Activated CD8-positive, alpha-beta memory T cell treated with anti-CD3 and anti-CD28 coated beads, Interleukin-2, amount 10 ng/mL, durations not matched to agents 7 days and 5 days (primary cell): ENCODE data around the gene GATAD2A. TPM values are rescaled to one million over a fixed set of nuclear protein-coding genes. Genes with fewer than 3 reads are reported as not detected.
A peak's percentile ranks its signal among the peaks of the same experiment; 100 is the strongest.

Experiments used
- ATAC-seq: fragments of 150-1000 bp; cut with Tn5 transposase; one replicate; pipeline ENCODE4 v1.10.0; 2021; ENCODE audit warnings: moderate library complexity
- CTCF ChIA-PET: fragments of 350-600 bp; sonication (Branson Sonifier 250); formaldehyde crosslinking; loops from one replicate; lab custom pipeline; 2021; ENCODE audit warnings: antibody characterized with exemption; lab: Charles Lee
- DNase-seq: peaks from one replicate; pipeline ENCODE4 v3.0.0-alpha.2; 2020
- H3K27ac Mint-ChIP-seq: one replicate; pipeline ENCODE4 v1.8.0; 2021; ENCODE audit warnings: mild to moderate bottlenecking, mixed read lengths
- H3K27me3 Mint-ChIP-seq: one replicate; pipeline ENCODE4 v1.8.0; 2021; ENCODE audit warnings: mixed read lengths
- H3K36me3 Mint-ChIP-seq: one replicate; pipeline ENCODE4 v1.8.0; 2021; ENCODE audit warnings: mild to moderate bottlenecking, mixed read lengths
- H3K4me1 Mint-ChIP-seq: one replicate; pipeline ENCODE4 v1.8.0; 2021; ENCODE audit warnings: mixed read lengths
- H3K4me3 Mint-ChIP-seq: one replicate; pipeline ENCODE4 v1.8.0; 2021; ENCODE audit warnings: mild to moderate bottlenecking, moderate library complexity, mixed read lengths
- H3K9me3 Mint-ChIP-seq: one replicate; pipeline ENCODE4 v1.8.0; 2022; ENCODE audit warnings: low read depth, mixed read lengths
- total RNA-seq, 2 experiments: library from RNA; stranded (reverse); gene quantifications; one replicate each; pipeline ENCODE4 v1.2.3, GENCODE V29; 2021

Gene GATAD2A
- total RNA-seq, 2 experiments from 2014 or later = 159 to 161 TPM

- no peaks in the 10 kb centered on the region for H3K27me3 Mint-ChIP-seq
- H3K36me3 Mint-ChIP-seq = peaks cover 3% of the 10 kb centered on the region
- CTCF ChIA-PET = interaction anchor here (1.1 to 8.0 kb wide), 4 partner anchors 13 to 115 kb away, joined by 3 to 119 read pairs (median 8); partner anchors contain the start of genes GMIP, NDUFA13 and TSSK6
- peaks cover 16% of the 10 kb centered on the region for H3K4me1 Mint-ChIP-seq
- H3K9me3 Mint-ChIP-seq = no peaks in the 10 kb centered on the region
- DNase-seq (no peak), ATAC-seq (no peak)
- H3K4me3 Mint-ChIP-seq = no peak within 1 kb of the TSS
- no peak within 1 kb of the TSS for H3K27ac Mint-ChIP-seq
Measured at GRCh38 chr19:19528721-19529490, 123.4 kb downstream of the GATAD2A start, which contains the start of gene YJEFN3. TSS of gene YJEFN3 (plus strand) at chr19:19528911. CDS start at chr19:19528933, 22 bp downstream.

DNA sequence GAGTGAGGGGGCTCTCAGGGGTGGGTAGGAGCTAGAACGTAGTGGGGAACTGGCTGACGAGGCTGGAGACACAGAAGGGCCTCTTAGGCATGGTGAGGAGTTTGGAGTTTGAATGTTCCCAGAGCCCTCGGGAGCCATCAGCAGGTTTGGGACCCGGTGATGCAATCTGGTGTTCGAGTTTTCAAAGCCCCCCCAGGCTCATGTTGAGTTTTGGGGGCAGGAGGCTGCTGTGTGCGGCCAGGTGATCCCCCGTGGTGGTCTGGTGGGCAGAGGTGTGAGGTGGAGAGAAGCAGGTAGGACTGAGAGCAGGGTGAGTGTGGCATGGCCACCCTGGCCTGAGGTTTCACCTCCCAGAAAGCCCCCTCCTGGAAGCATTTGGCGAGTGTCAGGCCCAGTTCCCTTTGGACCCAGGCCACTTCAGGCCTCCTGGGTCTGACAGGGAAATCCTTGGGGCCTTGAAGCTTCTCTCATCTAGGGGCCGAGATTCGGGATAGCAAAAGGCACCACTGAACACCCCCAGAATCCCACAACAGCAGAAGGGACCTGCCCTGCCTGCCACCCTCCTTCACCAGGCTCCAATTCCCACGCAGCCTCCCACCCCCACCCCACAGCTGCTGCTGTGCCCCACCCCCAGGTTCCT is 124.4 kb downstream of the GATAD2A start:
- Mint-ChIP-seq H3K4me3 (no peak overlapping the region), H3K4me1 (peaks cover 12% of the 10 kb centered on the region), H3K27ac (no peak overlapping the region), H3K36me3 (peaks cover 3% of the 10 kb centered on the region), H3K9me3 (no peaks in the 10 kb centered on the region), H3K27me3 (no peaks in the 10 kb centered on the region)
- CTCF ChIA-PET = interaction anchor here (1.1 to 8.0 kb wide), 4 partner anchors 14 to 114 kb away, joined by 3 to 119 read pairs (median 8); partner anchors contain the start of genes GMIP, NDUFA13 and TSSK6
- DNase-seq (no peak), ATAC-seq (no peak)

GRCh38 chr19:19530423-19530804 is 124.9 kb downstream of the GATAD2A start:
- H3K4me1 Mint-ChIP-seq = peaks cover 9% of the 10 kb centered on the region
- no peak for ATAC-seq
- H3K9me3 Mint-ChIP-seq = no peaks in the 10 kb centered on the region
- H3K27ac Mint-ChIP-seq = no peak overlapping the region
- CTCF ChIA-PET = interaction anchor here (1.6 to 8.0 kb wide), 5 partner anchors 15 to 119 kb away, joined by 5 to 119 read pairs (median 12); partner anchors contain the start of genes GMIP, NDUFA13, PBX4 and TSSK6
- no peak overlapping the region for H3K4me3 Mint-ChIP-seq
- no peaks in the 10 kb centered on the region for H3K27me3 Mint-ChIP-seq
- H3K36me3 Mint-ChIP-seq = peaks cover 3% of the 10 kb centered on the region
- no peak for DNase-seq

DNA sequence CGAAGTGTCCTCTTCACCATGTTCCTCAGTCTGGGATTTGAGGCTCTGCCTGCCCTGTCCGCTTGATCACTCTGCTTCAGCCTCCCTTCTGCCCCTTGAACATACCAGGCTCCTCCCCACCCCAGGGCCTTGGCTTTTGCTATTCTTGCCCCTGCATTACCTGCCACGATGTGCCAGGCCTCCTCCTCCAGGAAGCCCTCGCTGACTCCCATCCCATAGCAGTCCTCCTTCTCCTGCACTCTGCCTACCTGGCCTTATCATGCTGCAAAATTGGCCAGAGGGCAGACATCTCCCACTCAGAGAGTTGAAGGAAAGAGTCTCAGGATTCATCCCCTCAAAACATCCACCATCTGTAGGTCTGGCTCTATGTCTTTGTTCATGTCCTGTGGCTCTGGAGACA is 125.4 kb downstream of the GATAD2A start:
- DNase-seq (no peak), ATAC-seq (no peak)
- Mint-ChIP-seq H3K27me3 (no peaks in the 10 kb centered on the region), H3K4me1 (peaks cover 9% of the 10 kb centered on the region), H3K4me3 (no peak overlapping the region), H3K36me3 (peaks cover 3% of the 10 kb centered on the region), H3K9me3 (no peaks in the 10 kb centered on the region), H3K27ac (peak overlapping the region; percentile 39)
- CTCF ChIA-PET = interaction anchor here (0.6 to 8.0 kb wide), 17 partner anchors 9 to 636 kb away, joined by 3 to 119 read pairs (median 8); partner anchors contain the start of genes GMIP, NDUFA13, PBX4 and TSSK6

GRCh38 chr19:19531951-19532805 is 126.7 kb downstream of the GATAD2A start:
- no peaks in the 10 kb centered on the region for H3K9me3 Mint-ChIP-seq
- DNase-seq (peak; percentile 87), ATAC-seq (peak; percentile 90)
- H3K4me1 Mint-ChIP-seq = peaks cover 9% of the 10 kb centered on the region
- no peak overlapping the region for H3K4me3 Mint-ChIP-seq
- CTCF ChIA-PET = interaction anchor here (0.6 to 8.0 kb wide), 48 partner anchors 9 to 706 kb away, joined by 3 to 119 read pairs (median 5); partner anchors contain the start of genes ATP13A1, GMIP, NDUFA13 and PBX4
- peak overlapping the region; percentile 54 for H3K27ac Mint-ChIP-seq
- H3K36me3 Mint-ChIP-seq = peaks cover 5% of the 10 kb centered on the region
- H3K27me3 Mint-ChIP-seq = peaks cover 3% of the 10 kb centered on the region

- H3K9me3 Mint-ChIP-seq = no peaks in the 10 kb centered on the region
- H3K27ac Mint-ChIP-seq = no peak overlapping the region
- H3K27me3 Mint-ChIP-seq = peaks cover 8% of the 10 kb centered on the region
- ATAC-seq (no peak), DNase-seq (no peak)
- H3K4me1 Mint-ChIP-seq = peaks cover 13% of the 10 kb centered on the region
- CTCF ChIA-PET = interaction anchor here (0.6 to 8.0 kb wide), 45 partner anchors 8 to 705 kb away, joined by 3 to 119 read pairs (median 6); partner anchors contain the start of genes ATP13A1, GMIP, NDUFA13 and PBX4
- H3K4me3 Mint-ChIP-seq = no peak overlapping the region
- H3K36me3 Mint-ChIP-seq = peaks cover 5% of the 10 kb centered on the region
Measured at GRCh38 chr19:19532806-19533701, 127.6 kb downstream of the GATAD2A start.

- Mint-ChIP-seq H3K4me1 (peaks cover 18% of the 10 kb centered on the region), H3K4me3 (no peak overlapping the region), H3K27ac (no peak overlapping the region), H3K27me3 (peaks cover 13% of the 10 kb centered on the region), H3K9me3 (no peaks in the 10 kb centered on the region), H3K36me3 (peaks cover 5% of the 10 kb centered on the region)
- DNase-seq (no peak), ATAC-seq (no peak)
- CTCF ChIA-PET = interaction anchor here (3.9 to 8.0 kb wide), 2 partner anchors 18 to 116 kb away, joined by 29 to 119 read pairs; no protein-coding TSS in a partner anchor
Measured at GRCh38 chr19:19533841-19534240, 128.4 kb downstream of the GATAD2A start.

DNA sequence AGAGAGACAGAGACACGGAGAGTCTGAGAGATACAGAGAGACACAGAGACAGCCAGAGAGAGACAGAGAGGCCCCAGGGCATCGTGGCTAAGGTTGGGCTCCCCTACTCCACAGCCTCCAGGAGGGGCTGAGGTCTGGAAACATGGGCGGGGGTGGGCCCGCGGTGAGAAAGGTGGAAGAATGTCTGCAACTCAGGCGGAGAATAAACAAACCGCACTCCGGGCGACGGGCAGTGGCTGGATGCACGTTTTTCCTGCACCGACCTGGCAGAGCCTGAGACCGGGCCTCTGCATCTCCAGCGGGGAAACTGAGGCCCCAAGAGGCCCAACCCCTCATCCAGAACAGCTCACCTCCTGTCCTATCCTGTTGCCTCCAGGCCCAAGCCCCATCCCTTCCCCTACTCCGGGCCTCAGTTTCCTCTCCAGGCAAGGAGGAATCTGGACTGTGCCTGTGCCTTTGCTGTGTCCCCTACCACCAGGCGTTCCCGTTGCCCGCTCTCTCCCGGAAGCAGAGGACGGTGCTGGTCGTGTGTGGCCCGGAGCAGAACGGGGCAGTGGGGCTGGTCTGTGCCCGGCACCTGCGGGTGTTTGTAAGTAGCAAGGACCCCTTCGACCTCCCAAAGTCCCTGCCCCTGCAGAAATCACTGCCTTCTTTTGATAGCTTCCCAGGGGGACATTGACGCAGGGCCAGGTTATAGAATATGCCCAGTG is 129.2 kb downstream of the GATAD2A start:
- Mint-ChIP-seq H3K4me3 (no peak overlapping the region), H3K27ac (no peak overlapping the region), H3K27me3 (peaks cover 19% of the 10 kb centered on the region), H3K36me3 (peaks cover 5% of the 10 kb centered on the region), H3K4me1 (peaks cover 19% of the 10 kb centered on the region), H3K9me3 (no peaks in the 10 kb centered on the region)
- ATAC-seq (no peak), DNase-seq (no peak)
- CTCF ChIA-PET = interaction anchor here (1.5 to 8.0 kb wide), 2 partner anchors 17 to 109 kb away, joined by 5 to 119 read pairs; partner anchors contain the start of gene GMIP

DNA sequence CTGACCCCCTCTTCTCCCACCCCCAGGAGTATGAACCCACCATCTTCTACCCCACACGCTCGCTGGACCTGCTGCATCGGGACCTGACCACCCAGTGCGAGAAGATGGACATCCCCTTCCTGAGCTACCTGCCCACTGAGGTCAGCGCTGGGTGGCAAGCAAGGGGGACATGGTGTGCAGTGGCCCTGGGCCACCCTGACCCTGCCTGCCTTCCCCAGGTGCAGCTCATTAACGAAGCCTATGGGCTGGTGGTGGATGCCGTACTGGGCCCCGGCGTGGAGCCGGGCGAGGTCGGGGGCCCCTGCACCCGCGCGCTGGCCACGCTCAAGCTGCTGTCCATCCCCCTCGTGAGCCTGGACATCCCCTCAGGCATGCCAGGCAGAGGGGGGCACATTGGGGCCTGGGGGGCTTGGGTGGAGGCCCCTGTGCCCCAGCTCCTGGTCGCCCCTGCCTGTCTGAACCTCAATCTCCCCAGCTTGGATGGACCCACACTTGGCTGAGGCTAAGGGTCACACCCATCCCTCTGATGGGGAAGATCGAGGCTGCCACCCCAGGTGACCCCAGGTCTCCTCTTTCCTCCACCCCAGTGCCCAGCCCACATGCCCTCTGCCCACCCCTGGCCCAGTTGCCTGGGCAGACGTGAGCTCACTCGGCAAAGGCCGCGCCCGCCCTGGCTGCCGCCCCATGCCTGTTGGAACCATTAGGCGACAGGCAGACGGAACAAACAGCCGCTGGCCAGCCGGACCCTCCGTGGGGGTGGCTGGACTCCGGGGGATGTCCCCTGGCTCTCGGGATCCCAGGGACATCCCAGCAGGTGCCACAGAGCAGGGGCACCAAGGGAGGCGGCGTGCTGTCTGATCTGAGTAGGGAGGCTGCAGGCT is 130.1 kb downstream of the GATAD2A start:
- ATAC-seq (no peak), DNase-seq (no peak)
- Mint-ChIP-seq H3K4me1 (peaks cover 21% of the 10 kb centered on the region), H3K9me3 (no peaks in the 10 kb centered on the region), H3K27ac (peak overlapping the region; percentile 21), H3K36me3 (peaks cover 5% of the 10 kb centered on the region), H3K27me3 (peaks cover 19% of the 10 kb centered on the region), H3K4me3 (no peak overlapping the region)
- CTCF ChIA-PET = interaction anchor here (1.5 to 8.0 kb wide), 2 partner anchors 16 to 108 kb away, joined by 5 to 119 read pairs; partner anchors contain the start of gene GMIP

DNA sequence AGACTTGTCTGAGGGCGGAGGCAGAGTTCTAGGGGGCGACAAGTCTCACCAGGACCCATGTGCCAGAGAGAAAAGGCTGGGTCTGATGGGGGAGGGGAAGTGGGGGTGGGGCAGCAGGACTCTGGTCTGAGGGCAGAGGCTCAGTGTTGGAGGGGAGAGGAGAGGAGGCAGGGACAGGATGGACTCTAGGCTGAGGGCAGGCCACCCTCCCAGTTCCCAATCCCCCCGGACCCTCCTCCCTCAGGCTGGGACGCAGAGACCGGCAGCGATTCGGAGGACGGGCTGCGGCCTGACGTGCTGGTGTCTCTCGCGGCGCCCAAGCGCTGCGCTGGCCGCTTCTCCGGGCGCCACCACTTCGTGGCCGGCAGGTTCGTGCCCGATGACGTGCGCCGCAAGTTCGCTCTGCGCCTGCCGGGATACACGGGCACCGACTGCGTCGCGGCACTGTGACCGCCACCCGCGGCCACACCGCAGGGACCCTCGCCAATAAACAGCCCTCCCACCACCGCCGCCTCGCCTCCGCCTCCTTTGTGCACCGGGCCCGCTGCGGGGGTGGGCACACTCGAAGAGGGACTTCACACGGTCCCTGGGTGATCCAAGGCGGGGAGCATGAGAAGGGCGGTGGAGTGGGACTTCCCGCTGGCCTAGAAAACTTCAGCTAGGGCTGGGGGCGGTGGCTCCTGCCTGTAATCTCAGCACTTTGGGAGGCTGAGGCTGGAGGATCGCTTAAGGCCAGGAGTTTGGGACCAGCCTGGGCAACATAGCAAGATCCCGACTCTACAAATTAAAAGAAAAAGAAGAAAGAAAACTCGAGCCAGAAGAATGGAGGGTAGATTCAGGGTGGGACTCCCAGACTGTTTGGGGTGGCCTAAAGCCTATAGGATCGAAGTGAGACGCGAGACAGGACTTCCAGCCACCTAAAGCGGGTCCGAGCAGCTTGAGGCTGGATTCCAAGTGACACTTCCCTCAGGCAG is 131.9 kb downstream of the GATAD2A start:
- CTCF ChIA-PET = interaction anchor here (1.0 kb wide), 1 partner anchor 15 kb away, joined by 4 read pairs; no protein-coding TSS in a partner anchor
- DNase-seq (no peak), ATAC-seq (no peak)
- Mint-ChIP-seq H3K4me1 (peaks cover 29% of the 10 kb centered on the region), H3K4me3 (no peak overlapping the region), H3K27ac (no peak overlapping the region), H3K9me3 (no peaks in the 10 kb centered on the region), H3K36me3 (peaks cover 1% of the 10 kb centered on the region), H3K27me3 (peaks cover 19% of the 10 kb centered on the region)
